Gastrocnemius medialis (tissue), 4 donors: ENCODE results near the gene RCOR2.

Source experiments
- CTCF ChIP-seq, 5 experiments: fragments of 450-650 bp in 3 of 5; fragments of 200-600 bp in 2 of 5; sonication (generic) in 2 of 5; IDR thresholded peaks in 4 of 5; conservative IDR thresholded peaks in 1 of 5; 1 replicate in 4 of 5; 2 replicates in 1 of 5; pipeline ENCODE4 v1.5.1; 2016 to 2019; ENCODE audit warnings: antibody characterized with exemption in 5 of 5, mild to moderate bottlenecking in 3 of 5, moderate library complexity in 3 of 5
- POLR2A ChIP-seq, 2 donors: fragments of 450-650 bp; IDR thresholded peaks; one replicate each; pipeline ENCODE4 v1.6.1; 2017; ENCODE audit warnings: antibody characterized with exemption in 2 of 2, mild to moderate bottlenecking in 2 of 2, moderate library complexity in 2 of 2

GRCh38 chr11:63876616-63877015 lies 40.3 kb downstream of the RCOR2 start:
- TF ChIP-seq POLR2A (IDR thresholded peaks at IDR 0.05) (no peak), CTCF (IDR thresholded peaks at IDR 0.05 in 4 of 5, conservative IDR thresholded peaks at IDR 0.05 in 1 of 5) (no peak)
